MM.1S (cell line): ENCODE data around the gene CCDC85B.

Source experiments
- DNase-seq: peaks from one replicate; pipeline ENCODE4 v3.0.0-alpha.2; 2015
- H2AFZ ChIP-seq: fragments of 300-600 bp; sonication (generic); 2 replicates; pipeline ENCODE4 v1.6.0; 2016; ENCODE audit warnings: antibody characterized with exemption, low read length
- H3F3A ChIP-seq: fragments of 300-600 bp; sonication (generic); 2 replicates; pipeline ENCODE4 v1.6.1; 2016; ENCODE audit warnings: mild to moderate bottlenecking, antibody characterized with exemption, low read length, moderate library complexity, mixed read lengths; ENCODE audit not compliant: insufficient read depth
- H3K27ac ChIP-seq: fragments of 300-600 bp; sonication (generic); 2 replicates; pipeline ENCODE4 v1.5.1; 2016; ENCODE audit warnings: mild to moderate bottlenecking, low read length
- H3K27me3 ChIP-seq: fragments of 300-600 bp; sonication (generic); replicated peaks from 2 replicates; pipeline ENCODE4 v1.6.0; 2016; ENCODE audit warnings: low read length; ENCODE audit not compliant: insufficient read depth
- H3K36me3 ChIP-seq: fragments of 300-600 bp; sonication (generic); replicated peaks from 2 replicates; pipeline ENCODE4 v1.6.1; 2016; ENCODE audit warnings: mild to moderate bottlenecking, low read length, mixed read lengths; ENCODE audit not compliant: insufficient read depth
- H3K4me1 ChIP-seq: fragments of 300-600 bp; sonication (generic); 2 replicates; pipeline ENCODE4 v1.6.1; 2016; ENCODE audit warnings: low read length, mixed read lengths
- H3K4me2 ChIP-seq: fragments of 300-600 bp; sonication (generic); 2 replicates; pipeline ENCODE4 v1.6.0; 2016; ENCODE audit warnings: low read depth, low read length
- H3K4me3 ChIP-seq: fragments of 300-600 bp; sonication (generic); 2 replicates; pipeline ENCODE4 v1.5.1; 2016; ENCODE audit warnings: low read length, mixed read lengths
- H3K79me2 ChIP-seq: fragments of 300-600 bp; sonication (generic); 2 replicates; pipeline ENCODE4 v1.6.1; 2016; ENCODE audit warnings: mixed run types, low read length, mixed read lengths
- H3K9ac ChIP-seq: fragments of 300-600 bp; sonication (generic); 2 replicates; pipeline ENCODE4 v1.6.1; 2016; ENCODE audit warnings: low read length, mixed read lengths
- H3K9me2 ChIP-seq: fragments of 300-600 bp; sonication (generic); replicated peaks from 2 replicates; pipeline ENCODE4 v1.6.1; 2016; ENCODE audit warnings: mild to moderate bottlenecking, low read length, mixed read lengths; ENCODE audit not compliant: insufficient read depth
- H3K9me3 ChIP-seq: fragments of 300-600 bp; sonication (generic); replicated peaks from 2 replicates; pipeline ENCODE4 v1.6.1; 2016; ENCODE audit warnings: mild to moderate bottlenecking, low read length, mixed read lengths; ENCODE audit not compliant: insufficient read depth
- H4K20me1 ChIP-seq: fragments of 300-600 bp; sonication (generic); 2 replicates; pipeline ENCODE4 v1.6.1; 2016; ENCODE audit warnings: mild to moderate bottlenecking, low read length, moderate library complexity, mixed read lengths; ENCODE audit not compliant: insufficient read depth
- EZH2 ChIP-seq: fragments of 300-600 bp; sonication (generic); optimal IDR thresholded peaks from 2 replicates; pipeline ENCODE3; 2017; ENCODE audit warnings: low read depth, mild to moderate bottlenecking, antibody characterized with exemption, low read length, mixed read lengths
- EZH2phosphoT487 ChIP-seq: fragments of 300-600 bp; sonication (generic); IDR thresholded peaks from 2 replicates; pipeline ENCODE4 v1.6.1; 2018; ENCODE audit warnings: antibody characterized with exemption, low read length
- TF ChIP-seq, protein P1 (sequence below): fragments of 300-600 bp; sonication (generic); IDR thresholded peaks from 2 replicates; pipeline ENCODE4 v1.5.1; 2016; ENCODE audit warnings: antibody characterized with exemption, low read length, mixed read lengths

CCDC85B gene

DNA sequence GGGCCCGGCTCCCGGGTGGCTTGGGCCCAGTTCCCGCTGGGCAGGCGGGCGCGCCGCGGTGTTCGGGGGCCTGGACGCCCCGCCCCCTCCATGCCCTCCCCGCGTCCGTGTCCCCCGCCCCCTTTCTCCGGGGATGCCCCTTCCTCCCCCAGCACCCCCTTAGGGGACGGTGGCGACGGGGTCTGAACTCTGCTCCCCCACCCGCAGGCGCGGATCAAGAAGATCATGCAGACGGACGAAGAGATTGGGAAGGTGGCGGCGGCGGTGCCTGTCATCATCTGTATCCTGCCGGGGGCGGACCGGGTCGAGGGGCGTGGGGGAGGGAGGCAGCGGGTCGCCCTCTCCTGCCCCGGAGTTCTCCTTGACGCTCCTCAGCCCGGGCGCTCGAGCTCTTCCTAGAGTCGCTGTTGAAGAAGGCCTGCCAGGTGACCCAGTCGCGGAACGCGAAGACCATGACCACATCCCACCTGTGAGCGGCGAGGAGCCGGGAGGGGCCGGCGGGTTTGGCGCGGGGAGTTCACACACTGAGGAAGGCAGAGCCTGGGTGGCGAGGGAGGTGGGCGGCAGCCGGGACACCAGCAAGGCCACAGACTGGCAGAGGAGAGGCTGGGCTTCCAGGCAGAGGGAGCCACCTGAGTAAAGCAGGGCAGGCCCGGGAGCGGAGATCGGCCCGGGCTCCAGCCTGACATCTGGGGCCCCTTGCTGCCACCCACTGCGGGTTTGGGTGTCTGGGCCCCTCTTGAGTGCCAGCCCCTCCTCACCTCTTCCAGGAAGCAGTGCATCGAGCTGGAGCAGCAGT lies 29.3 kb downstream of the CCDC85B start:
- Histone ChIP-seq H3F3A (no peaks in the 10 kb centered on the region), H3K9me3 (no peaks in the 10 kb centered on the region), H3K9ac (peak overlapping the region; percentile 70), H3K27ac (no peak overlapping the region; the same call in 1 of the 2 replicates), H3K4me1 (peaks cover 8% of the 10 kb centered on the region; the same call in 1 of the 2 replicates), H3K4me2 (peak overlapping the region; percentile 99), H3K36me3 (no peaks in the 10 kb centered on the region), H4K20me1 (no peaks in the 10 kb centered on the region), H3K79me2 (peaks cover 36% of the 10 kb centered on the region), H3K27me3 (no peaks in the 10 kb centered on the region), H2AFZ (peak overlapping the region; percentile 77), H3K9me2 (no peaks in the 10 kb centered on the region), H3K4me3 (peak overlapping the region; percentile 79)
- DNase-seq, result peak; percentile 41
- TF ChIP-seq EZH2 (no peak), EZH2phosphoT487 (no peak)
- TF ChIP-seq, protein P1, sequence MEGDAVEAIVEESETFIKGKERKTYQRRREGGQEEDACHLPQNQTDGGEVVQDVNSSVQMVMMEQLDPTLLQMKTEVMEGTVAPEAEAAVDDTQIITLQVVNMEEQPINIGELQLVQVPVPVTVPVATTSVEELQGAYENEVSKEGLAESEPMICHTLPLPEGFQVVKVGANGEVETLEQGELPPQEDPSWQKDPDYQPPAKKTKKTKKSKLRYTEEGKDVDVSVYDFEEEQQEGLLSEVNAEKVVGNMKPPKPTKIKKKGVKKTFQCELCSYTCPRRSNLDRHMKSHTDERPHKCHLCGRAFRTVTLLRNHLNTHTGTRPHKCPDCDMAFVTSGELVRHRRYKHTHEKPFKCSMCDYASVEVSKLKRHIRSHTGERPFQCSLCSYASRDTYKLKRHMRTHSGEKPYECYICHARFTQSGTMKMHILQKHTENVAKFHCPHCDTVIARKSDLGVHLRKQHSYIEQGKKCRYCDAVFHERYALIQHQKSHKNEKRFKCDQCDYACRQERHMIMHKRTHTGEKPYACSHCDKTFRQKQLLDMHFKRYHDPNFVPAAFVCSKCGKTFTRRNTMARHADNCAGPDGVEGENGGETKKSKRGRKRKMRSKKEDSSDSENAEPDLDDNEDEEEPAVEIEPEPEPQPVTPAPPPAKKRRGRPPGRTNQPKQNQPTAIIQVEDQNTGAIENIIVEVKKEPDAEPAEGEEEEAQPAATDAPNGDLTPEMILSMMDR, result no peak

DNA sequence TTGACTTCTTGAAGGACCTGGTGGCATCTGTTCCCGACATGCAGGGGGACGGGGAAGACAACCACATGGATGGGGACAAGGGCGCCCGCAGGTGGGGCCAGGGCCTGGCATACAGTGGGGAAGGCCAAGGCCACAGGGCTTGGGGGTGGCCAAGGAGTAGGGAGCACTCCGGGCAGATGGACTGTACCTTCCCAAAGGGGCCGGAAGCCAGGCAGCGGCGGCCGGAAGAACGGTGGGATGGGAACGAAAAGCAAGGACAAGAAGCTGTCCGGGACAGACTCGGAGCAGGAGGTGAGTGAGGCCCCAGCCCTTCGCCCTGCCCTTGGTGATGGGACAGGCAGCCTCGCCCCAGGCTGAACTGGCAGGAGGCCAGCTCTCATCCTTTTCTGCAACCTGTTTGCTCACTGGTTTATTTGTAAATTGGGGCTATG lies 29.9 kb downstream of the CCDC85B start:
- peak overlapping the region; percentile 77; the same call in 1 of the 2 replicates for H2AFZ ChIP-seq
- no peaks in the 10 kb centered on the region for H3K9me2 ChIP-seq
- no peaks in the 10 kb centered on the region for H3F3A ChIP-seq
- H3K36me3 ChIP-seq, result no peaks in the 10 kb centered on the region
- peaks cover 36% of the 10 kb centered on the region for H3K79me2 ChIP-seq
- peaks cover 8% of the 10 kb centered on the region; the same call in 1 of the 2 replicates for H3K4me1 ChIP-seq
- no peaks in the 10 kb centered on the region for H3K27me3 ChIP-seq
- no peak overlapping the region for H3K27ac ChIP-seq
- peak overlapping the region; percentile 70 for H3K9ac ChIP-seq
- H3K9me3 ChIP-seq, result no peaks in the 10 kb centered on the region
- no peak for DNase-seq
- H3K4me3 ChIP-seq, result peak overlapping the region; percentile 79
- H4K20me1 ChIP-seq, result no peaks in the 10 kb centered on the region
- TF ChIP-seq, protein P1, result no peak
- no peak for TF ChIP-seq EZH2
- TF ChIP-seq EZH2phosphoT487, result no peak
- peak overlapping the region; percentile 99 for H3K4me2 ChIP-seq

DNA sequence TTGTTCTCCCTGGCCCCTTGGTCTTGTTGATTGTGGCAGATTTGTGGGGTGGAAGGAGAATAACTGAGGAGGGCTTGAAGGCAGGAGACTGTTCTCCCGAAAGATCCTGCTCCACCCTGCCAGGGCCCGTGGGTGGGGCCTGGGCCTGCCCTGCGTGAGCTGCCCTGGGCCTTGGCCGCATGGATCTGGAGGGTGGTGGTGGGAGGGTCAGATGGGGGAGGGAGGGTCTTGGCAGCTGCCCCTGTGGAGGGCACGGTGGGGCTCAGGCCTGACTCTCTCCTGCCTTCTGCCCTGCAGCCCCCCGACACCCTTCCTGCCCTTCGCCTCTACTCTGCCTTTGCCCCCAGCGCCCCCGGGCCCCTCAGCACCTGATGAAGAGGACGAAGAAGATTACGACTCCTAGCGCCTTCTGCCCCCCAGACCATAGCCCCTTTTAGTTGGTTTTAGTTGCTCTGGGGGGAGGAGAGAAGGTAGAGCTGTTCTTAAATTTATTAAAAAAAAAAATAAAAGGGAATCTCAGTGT lies 30.6 kb downstream of the CCDC85B start:
- no peaks in the 10 kb centered on the region for H3K27me3 ChIP-seq
- H3K9me3 ChIP-seq, result no peaks in the 10 kb centered on the region
- no peaks in the 10 kb centered on the region for H4K20me1 ChIP-seq
- H3K4me1 ChIP-seq, result peaks cover 8% of the 10 kb centered on the region; the same call in 1 of the 2 replicates
- H3K27ac ChIP-seq, result no peak overlapping the region
- H3K36me3 ChIP-seq, result no peaks in the 10 kb centered on the region
- H2AFZ ChIP-seq, result no peak overlapping the region
- no peak overlapping the region for H3K4me3 ChIP-seq
- DNase-seq, result no peak
- H3K79me2 ChIP-seq, result peaks cover 36% of the 10 kb centered on the region
- no peak overlapping the region for H3K9ac ChIP-seq
- H3K4me2 ChIP-seq, result no peak overlapping the region
- H3F3A ChIP-seq, result no peaks in the 10 kb centered on the region
- H3K9me2 ChIP-seq, result no peaks in the 10 kb centered on the region
- TF ChIP-seq EZH2 (no peak), EZH2phosphoT487 (no peak)
- TF ChIP-seq, protein P1, result no peak
